ENCODE results near the gene MPRIP. TPM values are rescaled to one million over a fixed set of nuclear protein-coding genes. Genes with fewer than 3 reads are reported as not detected.

Gene MPRIP
- total and polyA plus RNA-seq, 2 experiments from 2014 or later: 80.4 to 172 TPM

- H3K9me3 ChIP-seq (ENCODE audit: low read depth): no peaks in the 10 kb centered on the region
- H3K4me1 ChIP-seq (ENCODE audit: low read depth): peaks cover 11% of the 10 kb centered on the region
- no peaks in the 10 kb centered on the region for H3K36me3 ChIP-seq
- no peak overlapping the region for H3K27ac ChIP-seq
- no peaks in the 10 kb centered on the region for H3K27me3 ChIP-seq
- no peak overlapping the region for H3K4me3 ChIP-seq
- no peak for TF ChIP-seq CTCF (IDR thresholded peaks at IDR 0.05; ENCODE audit: low read depth, low read length)
- DNase-seq (ENCODE audit: low read depth in 1 of 2, low spot score in 1 of 2): no peak
Observed at GRCh38 chr17:17239832-17240231, 197.6 kb downstream of the MPRIP start.

- no peak for DNase-seq (ENCODE audit: low read depth in 1 of 2, low spot score in 1 of 2)
- Histone ChIP-seq H3K36me3 (peaks cover 9% of the 10 kb centered on the region), H3K27me3 (no peaks in the 10 kb centered on the region), H3K4me3 (no peak overlapping the region), H3K27ac (no peak overlapping the region), H3K9me3 (ENCODE audit: low read depth) (no peaks in the 10 kb centered on the region), H3K4me1 (ENCODE audit: low read depth) (no peaks in the 10 kb centered on the region)
- no peak for TF ChIP-seq CTCF (IDR thresholded peaks at IDR 0.05; ENCODE audit: low read depth, low read length)
Observed at GRCh38 chr17:17241656-17242055, 199.4 kb downstream of the MPRIP start.

GRCh38 chr17:17242246-17242645 is 200.0 kb downstream of the MPRIP start:
- no peaks in the 10 kb centered on the region for H3K27me3 ChIP-seq
- H3K9me3 ChIP-seq (ENCODE audit: low read depth): no peaks in the 10 kb centered on the region
- peaks cover 15% of the 10 kb centered on the region for H3K36me3 ChIP-seq
- no peak for TF ChIP-seq CTCF (IDR thresholded peaks at IDR 0.05; ENCODE audit: low read depth, low read length)
- no peak overlapping the region for H3K4me3 ChIP-seq
- DNase-seq (ENCODE audit: low read depth in 1 of 2, low spot score in 1 of 2): no peak
- no peak overlapping the region for H3K27ac ChIP-seq
- H3K4me1 ChIP-seq (ENCODE audit: low read depth): no peaks in the 10 kb centered on the region

Other genes with a start within 250 kb of the MPRIP start
- not detected in 2 replicates for gene TNFRSF13B, start 70.3 kb upstream of the MPRIP start, total RNA-seq
- not detected in 2 replicates for gene TNFRSF13B, start 70.3 kb upstream of the MPRIP start, polyA plus RNA-seq
- 0.42 and 1.1 TPM in 2 replicates for gene PLD6, start 163.9 kb downstream of the MPRIP start, total RNA-seq
- gene PLD6, start 163.9 kb downstream of the MPRIP start, polyA plus RNA-seq: 0.47 and 0.51 TPM in 2 replicates
- gene FLCN, start 194.7 kb downstream of the MPRIP start, total RNA-seq: 26.5 and 34.2 TPM in 2 replicates
- gene FLCN, start 194.7 kb downstream of the MPRIP start, polyA plus RNA-seq: 12.8 and 14.1 TPM in 2 replicates
- 51.1 and 67.8 TPM in 2 replicates for gene COPS3, start 238.8 kb downstream of the MPRIP start, total RNA-seq
- gene COPS3, start 238.8 kb downstream of the MPRIP start, polyA plus RNA-seq: 98.4 and 123 TPM in 2 replicates